Muscle layer of duodenum (tissue), 2 donors: ENCODE data around the gene LMNTD2.
A peak's percentile ranks its signal among the peaks of the same experiment; 100 is the strongest.
"Not testable (repeated sequence)": the region's sequence is repeated elsewhere in the genome, so short reads cannot be mapped to it uniquely, and the experiment has no call there.

Source experiments
- H3K27ac ChIP-seq: one replicate; pipeline ENCODE4 v1.7.0; 2013; ENCODE audit warnings: mild to moderate bottlenecking, low read length
- H3K27me3 ChIP-seq: one replicate; pipeline ENCODE4 v1.7.0; 2013; ENCODE audit warnings: low read depth, mild to moderate bottlenecking, control low read depth, low read length
- H3K36me3 ChIP-seq, 2 donors: one replicate each; pipeline ENCODE4 v1.7.0; 2013; ENCODE audit warnings: low read length in 2 of 2, control low read depth in 1 of 2, mild to moderate bottlenecking in 1 of 2; ENCODE audit not compliant: insufficient read depth in 2 of 2, control insufficient read depth in 1 of 2
- H3K4me1 ChIP-seq, 2 donors: one replicate each; pipeline ENCODE4 v1.7.0; 2013; ENCODE audit warnings: low read length in 2 of 2, mild to moderate bottlenecking in 2 of 2, control low read depth in 1 of 2, moderate library complexity in 1 of 2; ENCODE audit not compliant: insufficient read depth in 2 of 2, control insufficient read depth in 1 of 2
- H3K4me3 ChIP-seq, 2 donors: one replicate each; pipeline ENCODE4 v1.7.0; 2013; ENCODE audit warnings: low read length in 2 of 2, low read depth in 1 of 2, mild to moderate bottlenecking in 1 of 2
- H3K9me3 ChIP-seq, 2 donors: one replicate each; pipeline ENCODE4 v1.7.0; 2013; ENCODE audit warnings: low read length in 2 of 2, control low read depth in 1 of 2, mild to moderate bottlenecking in 1 of 2; ENCODE audit not compliant: control insufficient read depth in 1 of 2
- donor health status: healthy.

Gene LMNTD2

DNA sequence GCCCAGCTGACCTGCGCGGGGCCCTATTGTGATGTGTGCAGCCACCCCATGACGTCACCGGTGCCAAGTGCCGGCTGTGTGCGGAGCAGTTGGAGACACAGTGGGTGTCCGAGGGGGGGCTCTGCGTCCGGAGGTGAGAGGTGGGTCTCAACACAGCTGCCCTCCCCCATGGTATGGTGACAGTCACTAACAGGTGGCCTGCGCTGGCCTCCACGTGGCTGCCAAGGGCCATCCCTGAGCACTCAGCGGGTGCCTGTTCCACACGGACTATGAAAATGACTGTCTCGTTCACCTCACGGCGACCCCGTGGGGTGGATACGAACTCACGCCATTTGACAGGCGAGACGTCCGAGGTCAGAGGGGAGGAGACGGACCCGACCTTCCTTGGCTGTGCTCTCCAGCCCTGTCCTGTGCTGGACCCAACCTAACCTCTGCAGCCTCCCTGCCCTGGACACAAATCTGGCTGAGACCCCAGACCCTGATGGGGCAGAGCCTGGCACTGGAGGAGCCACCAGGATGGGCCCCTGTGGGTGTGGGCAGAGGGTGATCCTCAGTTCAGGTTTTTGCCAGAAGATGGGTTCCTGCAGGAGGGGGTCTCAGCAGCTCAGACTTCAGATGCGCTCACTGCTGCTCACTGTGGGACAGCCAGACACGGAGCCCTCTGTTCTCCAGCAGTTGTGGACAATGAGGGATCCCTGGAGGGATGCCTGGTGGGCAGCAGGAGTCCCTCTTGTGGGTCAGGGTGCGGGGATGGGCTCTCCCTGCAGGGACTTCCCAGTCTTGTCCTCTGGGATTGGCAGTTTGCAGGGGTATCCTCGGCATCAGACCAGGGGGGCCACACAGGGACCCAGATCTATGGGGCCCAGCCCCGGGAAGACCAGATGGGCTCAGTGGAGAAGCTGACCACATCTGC lies 31.5 kb downstream of the LMNTD2 start:
- no peaks in the 10 kb centered on the region for H3K27me3 ChIP-seq
- H3K4me1 ChIP-seq = peaks cover 0 to 4% of the 10 kb centered on the region in 2 donors
- H3K9me3 ChIP-seq = no peaks in the 10 kb centered on the region
- H3K36me3 ChIP-seq = peaks cover 0 to 27% of the 10 kb centered on the region in 2 donors
- H3K4me3 ChIP-seq = no peak overlapping the region
- H3K27ac ChIP-seq = no peak overlapping the region

DNA sequence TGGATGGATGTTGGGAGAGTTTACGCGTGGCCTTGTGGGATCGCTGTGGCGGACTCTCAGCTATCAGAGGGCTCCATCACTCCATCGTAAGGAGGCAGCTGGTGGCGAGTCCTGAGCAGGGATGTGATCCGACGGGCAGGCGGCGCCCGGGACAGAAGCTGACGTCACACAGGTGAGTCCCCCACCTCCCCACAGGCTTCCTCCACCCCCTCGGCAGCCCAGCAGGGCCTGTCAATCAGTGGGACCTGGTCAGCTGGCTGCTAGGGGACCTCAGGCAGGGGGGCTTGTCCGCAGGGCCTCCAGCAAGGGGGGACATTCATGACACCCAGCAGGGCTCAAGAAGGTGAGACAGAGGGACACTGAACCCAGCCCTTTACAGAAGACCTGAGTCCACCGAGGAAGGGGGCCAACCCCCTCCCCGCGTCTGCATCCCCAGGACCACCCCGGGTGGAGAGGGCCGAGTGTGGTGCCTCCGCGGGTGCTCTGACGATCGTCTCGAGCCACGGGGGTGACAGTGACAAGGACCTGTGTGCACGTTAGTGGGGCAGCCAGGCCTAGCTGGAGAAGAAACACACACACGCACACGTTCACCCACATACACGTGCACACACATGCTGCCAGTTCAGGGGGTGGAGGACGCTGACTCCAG lies 32.2 kb downstream of the LMNTD2 start:
- H3K27me3 ChIP-seq = no peaks in the 10 kb centered on the region
- H3K9me3 ChIP-seq = no peaks in the 10 kb centered on the region
- no peak overlapping the region for H3K27ac ChIP-seq
- no peaks in the 10 kb centered on the region for H3K4me1 ChIP-seq
- H3K36me3 ChIP-seq = peaks cover 0 to 24% of the 10 kb centered on the region in 2 donors
- H3K4me3 ChIP-seq = no peak overlapping the region

DNA sequence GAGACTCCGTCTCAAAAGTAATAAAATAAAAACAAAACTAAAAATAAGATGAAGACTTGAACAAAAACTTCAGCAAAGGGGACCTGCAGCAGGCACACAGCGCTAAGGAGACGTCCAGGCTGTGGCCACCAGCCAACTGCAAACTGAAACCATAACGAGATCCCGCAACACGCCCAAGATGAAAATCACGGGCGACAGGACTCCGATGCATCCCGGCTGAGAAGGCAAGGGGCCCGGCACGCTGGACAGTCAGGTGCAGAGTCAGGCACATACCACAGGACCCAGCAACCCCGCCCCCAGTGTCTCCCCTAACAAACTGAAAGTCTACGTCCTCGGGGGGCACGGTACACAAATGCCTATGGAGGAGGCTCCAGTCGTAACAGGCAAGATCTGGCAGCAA lies 34.3 kb downstream of the LMNTD2 start:
- Histone ChIP-seq H3K27ac (no peak overlapping the region), H3K4me3 (no peak overlapping the region), H3K27me3 (no peaks in the 10 kb centered on the region), H3K9me3 (no peaks in the 10 kb centered on the region), H3K36me3 (peaks cover 0 to 4% of the 10 kb centered on the region in 2 donors), H3K4me1 (no peaks in the 10 kb centered on the region)

DNA sequence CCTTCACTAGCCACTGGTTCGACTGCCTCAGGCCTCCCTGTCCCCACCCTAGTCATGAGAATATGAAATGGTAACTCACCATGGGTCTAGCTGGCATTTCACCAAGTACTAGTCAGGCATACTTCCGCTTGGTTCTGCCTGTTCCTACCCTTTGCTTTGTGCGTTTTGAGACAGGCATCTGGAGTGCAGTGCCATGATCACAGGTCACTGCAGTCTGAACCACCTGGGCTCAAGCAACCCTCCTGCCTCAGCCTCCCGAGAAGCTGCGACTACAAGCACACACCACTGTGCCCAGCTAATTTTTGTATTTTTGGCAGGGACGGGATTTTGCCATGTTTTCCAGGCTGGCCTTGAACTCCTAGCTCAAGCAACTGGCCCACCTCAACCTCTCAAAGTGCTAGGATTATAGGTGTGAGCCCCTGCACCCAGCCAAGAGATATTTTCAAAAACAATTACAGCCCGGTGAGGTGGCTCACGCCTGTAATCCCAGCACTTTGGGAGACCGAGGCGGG lies 39.3 kb downstream of the LMNTD2 start:
- no peaks in the 10 kb centered on the region for H3K4me1 ChIP-seq
- H3K36me3 ChIP-seq = no peaks in the 10 kb centered on the region
- H3K27me3 ChIP-seq = no peaks in the 10 kb centered on the region
- no peak overlapping the region for H3K4me3 ChIP-seq
- H3K27ac ChIP-seq = no peak overlapping the region
- no peaks in the 10 kb centered on the region for H3K9me3 ChIP-seq

DNA sequence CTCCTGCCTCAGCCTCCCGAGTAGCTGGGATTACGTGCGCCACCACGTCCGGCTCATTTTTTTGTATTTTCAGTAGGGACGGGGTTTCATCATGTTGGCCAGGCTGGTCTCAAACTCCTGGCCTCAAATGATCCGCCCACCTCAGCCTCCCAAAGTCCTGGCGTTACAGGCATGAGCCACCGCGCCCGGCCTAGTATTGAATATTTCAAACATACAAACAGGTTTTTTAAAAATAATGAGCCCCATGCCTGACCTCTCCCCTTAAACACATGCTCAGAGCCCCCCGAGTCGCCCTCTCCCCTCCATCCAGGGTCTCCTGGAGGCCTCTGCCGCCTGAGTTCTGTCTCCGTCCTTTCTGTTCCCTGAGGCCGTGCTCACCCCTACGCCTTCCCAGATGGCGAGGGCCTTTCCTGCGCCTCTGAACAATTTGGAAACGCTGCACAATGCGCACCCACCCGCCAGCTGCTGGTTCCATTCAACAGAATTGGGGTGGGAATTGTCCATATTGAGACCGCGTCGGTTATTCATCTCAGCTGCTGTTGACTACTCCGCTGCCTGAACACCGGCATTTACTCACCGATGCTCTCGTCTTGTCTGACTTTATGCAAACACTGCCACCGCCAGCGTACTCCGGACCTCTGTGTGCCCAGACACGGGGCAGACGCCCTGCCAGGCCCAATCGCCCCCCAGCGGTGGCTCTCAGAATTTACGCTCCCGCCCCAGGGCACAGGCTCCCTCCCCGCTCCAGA lies 39.9 kb downstream of the LMNTD2 start:
- Histone ChIP-seq H3K27ac (no peak overlapping the region), H3K9me3 (no peaks in the 10 kb centered on the region), H3K27me3 (no peaks in the 10 kb centered on the region), H3K4me3 (no peak overlapping the region), H3K36me3 (no peaks in the 10 kb centered on the region), H3K4me1 (no peaks in the 10 kb centered on the region)

DNA sequence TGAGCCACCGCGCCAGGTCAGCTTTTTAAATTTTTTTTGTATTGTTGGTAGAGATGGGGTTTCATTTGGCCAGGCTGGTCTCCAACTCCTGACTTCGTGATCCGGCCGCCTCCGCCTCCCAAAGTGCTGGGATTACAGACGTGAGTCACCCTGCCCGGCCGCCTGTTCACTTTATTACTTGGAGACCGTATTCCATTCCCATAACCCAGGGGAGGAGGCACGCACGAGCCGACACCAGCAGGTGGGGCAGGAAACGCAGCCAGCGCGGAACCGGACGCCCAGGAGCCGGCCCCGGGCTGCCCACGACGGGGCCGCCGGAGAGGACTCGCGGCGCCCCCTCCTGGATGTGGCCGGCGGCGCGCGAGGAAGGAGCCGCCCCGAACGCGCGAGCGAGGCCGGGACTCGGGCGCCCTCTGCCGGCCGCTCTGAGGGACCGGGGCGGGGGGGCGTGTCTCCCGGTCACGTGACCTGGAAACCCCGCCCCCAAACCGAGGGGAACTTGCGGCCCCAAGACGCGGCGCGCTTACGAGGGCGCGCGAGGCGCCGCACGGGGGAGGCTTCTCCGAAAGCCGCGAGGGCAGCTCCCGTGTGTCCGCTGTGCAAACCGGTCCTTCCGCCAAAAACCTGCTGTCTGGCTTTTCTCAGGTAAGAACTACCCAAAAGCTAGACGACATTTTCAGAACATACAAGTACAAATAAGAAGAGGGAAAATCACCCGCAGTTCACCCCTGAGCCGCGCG lies 41.9 kb downstream of the LMNTD2 start:
- Histone ChIP-seq H3K27ac (no peak overlapping the region), H3K36me3 (no peaks in the 10 kb centered on the region), H3K9me3 (no peaks in the 10 kb centered on the region), H3K4me3 (peak overlapping the region; percentile 28 to 30), H3K4me1 (no peaks in the 10 kb centered on the region), H3K27me3 (no peaks in the 10 kb centered on the region)

DNA sequence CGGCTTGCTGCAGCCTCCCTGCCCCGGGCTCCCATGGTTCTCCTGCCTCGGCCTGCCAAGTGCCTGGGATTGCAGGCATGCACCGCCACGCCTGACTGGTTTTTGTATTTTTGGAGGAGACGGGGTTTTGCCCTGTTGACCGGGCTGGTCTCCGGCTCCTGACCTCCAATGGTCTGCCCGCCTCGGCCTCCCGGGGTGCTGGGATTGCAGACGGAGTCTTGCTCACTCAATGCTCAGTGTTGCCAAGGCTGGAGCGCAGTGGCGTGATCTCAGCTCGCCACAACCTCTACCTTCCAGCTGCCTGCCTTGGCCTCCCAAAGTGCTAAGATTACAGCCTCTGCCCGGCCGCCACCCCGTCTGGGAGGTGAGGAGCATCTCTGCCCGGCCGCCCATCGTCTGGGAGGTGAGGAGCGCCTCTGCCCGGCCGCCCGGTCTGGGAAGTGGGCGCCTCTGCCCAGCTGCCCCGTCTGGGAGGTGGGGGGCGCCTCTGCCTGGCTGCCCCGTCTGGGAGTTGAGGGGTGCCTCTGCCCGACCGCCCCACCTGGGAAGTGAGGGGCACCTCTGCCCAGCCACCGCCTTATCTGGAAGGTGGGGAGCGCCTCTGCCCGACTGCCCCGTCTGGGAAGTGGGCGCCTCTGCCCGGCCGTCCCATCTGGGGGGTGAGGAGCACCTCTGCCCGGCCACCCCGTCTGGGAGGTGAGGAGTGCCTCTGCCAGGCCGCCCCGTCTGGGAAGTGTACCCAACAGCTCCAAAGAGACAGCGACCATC lies 43.4 kb downstream of the LMNTD2 start:
- H3K27ac ChIP-seq, H3K4me3 ChIP-seq, H3K27me3 ChIP-seq, H3K9me3 ChIP-seq, H3K36me3 ChIP-seq, H3K4me1 ChIP-seq: not testable (repeated sequence)

DNA sequence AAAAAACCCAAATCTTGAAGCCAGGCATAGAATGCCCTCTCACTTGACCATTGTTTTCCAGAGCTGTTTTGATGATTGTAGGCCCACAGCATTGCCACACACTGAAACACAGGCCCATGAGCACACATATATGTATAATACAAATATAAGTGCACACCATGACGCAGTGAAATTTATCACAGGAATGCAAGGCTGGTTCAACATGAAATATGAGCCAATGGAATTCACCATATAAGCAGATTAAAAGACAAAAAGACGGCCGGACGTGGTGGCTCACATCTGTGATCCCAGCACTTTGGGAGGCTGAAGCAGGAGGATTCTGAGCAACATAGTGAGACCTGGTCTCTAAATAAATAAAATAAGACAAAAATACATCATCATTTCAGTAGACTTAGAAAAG lies 44.1 kb downstream of the LMNTD2 start:
- H3K27me3 ChIP-seq = no peaks in the 10 kb centered on the region
- H3K4me1 ChIP-seq = no peaks in the 10 kb centered on the region
- H3K4me3 ChIP-seq = no peak overlapping the region
- H3K27ac ChIP-seq = no peak overlapping the region
- no peaks in the 10 kb centered on the region for H3K36me3 ChIP-seq
- no peaks in the 10 kb centered on the region for H3K9me3 ChIP-seq

DNA sequence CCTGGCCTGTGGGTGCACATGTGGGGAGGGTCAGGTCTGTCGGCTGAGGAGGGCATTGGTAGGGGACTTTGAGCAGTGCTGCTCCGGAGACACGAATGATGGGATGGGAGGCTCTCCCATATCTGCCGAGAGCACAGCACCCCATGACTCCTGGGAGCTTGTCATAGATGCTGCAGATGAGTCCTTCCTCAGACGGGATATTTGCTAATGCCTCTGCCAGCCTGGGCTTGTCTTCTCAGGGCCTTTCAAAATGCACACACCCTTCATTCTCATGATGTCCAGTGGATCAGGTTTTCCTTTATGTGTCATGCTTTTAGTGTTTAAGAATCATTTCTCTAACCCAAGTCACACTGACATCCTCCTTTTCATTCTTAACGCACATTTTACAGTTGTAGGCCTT lies 45.4 kb downstream of the LMNTD2 start:
- Histone ChIP-seq H3K9me3 (no peaks in the 10 kb centered on the region), H3K4me3 (no peak overlapping the region), H3K27me3 (no peaks in the 10 kb centered on the region), H3K4me1 (no peaks in the 10 kb centered on the region), H3K27ac (no peak overlapping the region), H3K36me3 (peaks cover 0 to under 1% of the 10 kb centered on the region in 2 donors)

DNA sequence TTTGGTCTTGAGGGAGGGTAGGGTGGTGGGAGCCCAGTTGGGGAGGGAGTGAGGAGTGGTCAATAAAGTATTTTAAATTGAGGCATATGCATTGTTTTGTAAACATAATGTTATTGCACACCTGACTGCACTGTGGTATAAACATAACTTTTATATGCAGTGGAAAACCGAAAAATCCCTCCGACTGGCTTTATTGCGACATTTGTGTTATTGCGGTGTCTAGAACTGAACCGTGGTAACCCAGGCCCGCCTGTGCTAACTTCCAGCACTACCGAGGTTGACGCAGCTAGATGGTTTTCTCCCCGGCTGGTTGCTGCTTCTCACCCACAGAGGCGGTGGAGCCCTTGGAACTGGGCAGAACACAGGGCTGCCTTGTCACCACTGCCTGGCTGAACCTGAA lies 45.9 kb downstream of the LMNTD2 start:
- no peaks in the 10 kb centered on the region for H3K4me1 ChIP-seq
- H3K4me3 ChIP-seq = no peak overlapping the region
- no peaks in the 10 kb centered on the region for H3K9me3 ChIP-seq
- H3K36me3 ChIP-seq = peaks cover 0 to 6% of the 10 kb centered on the region in 2 donors
- H3K27me3 ChIP-seq = no peaks in the 10 kb centered on the region
- H3K27ac ChIP-seq = no peak overlapping the region
